ENCODE measurements around the gene ASS1. TPM values are rescaled to one million over a fixed set of nuclear protein-coding genes. Genes with fewer than 3 reads are reported as not detected.

The ASS1 gene
- total RNA-seq, 4 donors from 2014 or later, result 78.4 to 156 (median 105) TPM

- TF ChIP-seq CTCF (IDR thresholded peaks at IDR 0.05) (no peak), POLR2A (IDR thresholded peaks at IDR 0.05) (no peak)
- H3K27ac ChIP-seq, result no peak overlapping the region
Measured at GRCh38 chr9:130512199-130512598, 67.4 kb downstream of the ASS1 start.

DNA sequence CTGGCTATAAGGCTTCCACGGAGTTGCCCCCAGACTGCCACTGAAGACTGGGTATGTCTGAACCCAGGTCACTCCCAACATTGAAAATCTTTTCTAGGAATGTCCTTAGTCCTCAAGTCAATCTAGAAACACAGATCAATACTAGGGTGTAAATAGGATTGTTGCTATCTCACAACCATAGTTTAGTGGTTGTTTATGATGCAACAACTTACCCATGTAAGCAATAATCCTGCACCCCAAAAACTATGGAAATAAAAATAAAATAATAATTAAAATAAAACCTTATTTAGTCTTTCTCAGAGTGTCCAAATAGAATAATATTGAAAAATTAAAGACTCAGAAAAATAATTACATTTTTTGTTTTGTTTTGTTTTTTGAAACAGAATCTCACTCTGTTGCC, 68.3 kb downstream of the ASS1 start:
- Histone ChIP-seq H3K36me3 (no peaks in the 10 kb centered on the region), H3K9me3 (no peaks in the 10 kb centered on the region), H3K4me3 (no peak overlapping the region), H3K27ac (no peak overlapping the region), H3K27me3 (no peaks in the 10 kb centered on the region), H3K4me1 (no peaks in the 10 kb centered on the region)
- TF ChIP-seq POLR2A (IDR thresholded peaks at IDR 0.05) (no peak), CTCF (IDR thresholded peaks at IDR 0.05) (no peak)
- intact Hi-C loops (cut with DNase I; ENCODE audit: low total_unique reads), result no loop called here
- DNase-seq, result no peak

More at GRCh38 chr9:130512199-130512598, 67.4 kb downstream of the ASS1 start:
- no peaks in the 10 kb centered on the region for H3K36me3 ChIP-seq
- H3K9me3 ChIP-seq, result no peaks in the 10 kb centered on the region
- H3K4me1 ChIP-seq, result no peaks in the 10 kb centered on the region
- no peaks in the 10 kb centered on the region for H3K27me3 ChIP-seq
- no peak for DNase-seq
- no peak overlapping the region for H3K4me3 ChIP-seq
- intact Hi-C loops (cut with DNase I; ENCODE audit: low total_unique reads), result no loop called here

GRCh38 chr9:130518233-130518632, 73.5 kb downstream of the ASS1 start:
- intact Hi-C loops (cut with DNase I; ENCODE audit: low total_unique reads), result no loop called here
- H3K4me1 ChIP-seq, result no peaks in the 10 kb centered on the region
- H3K27ac ChIP-seq, result no peak overlapping the region
- H3K27me3 ChIP-seq, result no peaks in the 10 kb centered on the region
- H3K9me3 ChIP-seq, result no peaks in the 10 kb centered on the region
- H3K36me3 ChIP-seq, result no peaks in the 10 kb centered on the region
- DNase-seq, result no peak
- no peak for TF ChIP-seq CTCF (IDR thresholded peaks at IDR 0.05)
- no peak for TF ChIP-seq POLR2A (IDR thresholded peaks at IDR 0.05)
- H3K4me3 ChIP-seq, result no peak overlapping the region

- DNase-seq, result no peak
- no peaks in the 10 kb centered on the region for H3K9me3 ChIP-seq
- no peak overlapping the region for H3K4me3 ChIP-seq
- H3K4me1 ChIP-seq, result no peaks in the 10 kb centered on the region
- no peaks in the 10 kb centered on the region for H3K36me3 ChIP-seq
- no peaks in the 10 kb centered on the region for H3K27me3 ChIP-seq
- no peak overlapping the region for H3K27ac ChIP-seq
- intact Hi-C loops (cut with DNase I; ENCODE audit: low total_unique reads), result no loop called here
- TF ChIP-seq POLR2A (IDR thresholded peaks at IDR 0.05), result no peak
- no peak for TF ChIP-seq CTCF (IDR thresholded peaks at IDR 0.05)
Measured at GRCh38 chr9:130518943-130519799, 74.4 kb downstream of the ASS1 start.

DNA sequence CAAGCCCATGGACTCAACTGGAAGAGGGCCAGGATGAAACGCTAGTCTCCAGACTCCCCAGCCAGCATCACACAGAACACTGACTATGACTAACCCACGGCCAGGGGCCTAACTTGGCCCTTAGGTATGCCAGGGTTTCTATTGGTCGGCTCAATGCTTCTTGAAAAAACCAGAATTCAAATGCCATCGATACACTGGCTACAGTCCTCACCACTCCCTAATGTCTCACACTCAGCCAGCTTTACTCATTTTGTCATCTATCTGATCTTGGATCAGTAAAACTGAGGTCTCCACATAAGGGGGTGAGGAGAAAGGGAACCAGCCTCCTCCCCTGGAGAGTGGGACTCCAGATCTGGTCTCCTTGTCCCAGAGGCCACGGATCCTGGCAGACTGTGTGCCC, 75.2 kb downstream of the ASS1 start:
- no peak for DNase-seq
- H3K4me3 ChIP-seq, result no peak overlapping the region
- intact Hi-C loops (cut with DNase I; ENCODE audit: low total_unique reads), result no loop called here

More for the DNA sequence above, 75.2 kb downstream of the ASS1 start:
- no peaks in the 10 kb centered on the region for H3K36me3 ChIP-seq
- TF ChIP-seq POLR2A (IDR thresholded peaks at IDR 0.05), result no peak
- TF ChIP-seq CTCF (IDR thresholded peaks at IDR 0.05), result no peak
- H3K9me3 ChIP-seq, result no peaks in the 10 kb centered on the region
- H3K27ac ChIP-seq, result no peak overlapping the region
- no peaks in the 10 kb centered on the region for H3K27me3 ChIP-seq
- H3K4me1 ChIP-seq, result no peaks in the 10 kb centered on the region

Data from uterus (tissue), 4 donors.